HEK293 (cell line): ENCODE measurements around the gene MAPKAP1.

Experiments used
- GLIS2 ChIP-seq: fragments of 450-650 bp; formaldehyde crosslinking; IDR thresholded peaks from 2 replicates; pipeline ENCODE4 v1.5.1; 2016; ENCODE audit warnings: missing biosample characterization, missing genetic modification characterization
- HOXA7 ChIP-seq: sonication (generic); formaldehyde crosslinking; IDR thresholded peaks from 2 replicates; pipeline ENCODE4 v1.8.1; 2022; ENCODE audit warnings: missing genetic modification reagents, borderline replicate concordance
- OVOL3 ChIP-seq: fragments of 450-650 bp; formaldehyde crosslinking; IDR thresholded peaks from 2 replicates; pipeline ENCODE4 v1.5.1; 2016; ENCODE audit warnings: missing biosample characterization, missing genetic modification characterization
- TCF7L2 ChIP-seq: IDR thresholded peaks from 2 replicates; pipeline ENCODE4 v1.6.1; 2011; ENCODE audit warnings: low read depth, mild to moderate bottlenecking, inconsistent platforms, low read length, moderate library complexity, borderline replicate concordance
- ZBTB7A ChIP-seq: fragments of 450-650 bp; formaldehyde crosslinking; IDR thresholded peaks from 2 replicates; pipeline ENCODE4 v1.5.1; 2016; ENCODE audit warnings: low read depth, missing biosample characterization, missing genetic modification characterization
- ZNF146 ChIP-seq: fragments of 450-650 bp; formaldehyde crosslinking; IDR thresholded peaks from 2 replicates; pipeline ENCODE4 v1.5.1; 2016; ENCODE audit warnings: missing biosample characterization, missing genetic modification characterization
- ZNF266 ChIP-seq: fragments of 450-650 bp; formaldehyde crosslinking; IDR thresholded peaks from 2 replicates; pipeline ENCODE4 v1.5.1; 2016; ENCODE audit warnings: missing biosample characterization, missing genetic modification characterization, low read depth
- ZNF292 ChIP-seq: fragments of 450-650 bp; formaldehyde crosslinking; IDR thresholded peaks from 2 replicates; pipeline ENCODE4 v1.5.1; 2016; ENCODE audit warnings: low read depth, missing biosample characterization, missing genetic modification characterization, borderline replicate concordance
- ZNF626 ChIP-seq: fragments of 450-650 bp; sonication (Bioruptor Pico); formaldehyde crosslinking; IDR thresholded peaks from 2 replicates; pipeline ENCODE4 v1.5.1; 2018; ENCODE audit warnings: missing biosample characterization, missing genetic modification characterization, inconsistent platforms

DNA sequence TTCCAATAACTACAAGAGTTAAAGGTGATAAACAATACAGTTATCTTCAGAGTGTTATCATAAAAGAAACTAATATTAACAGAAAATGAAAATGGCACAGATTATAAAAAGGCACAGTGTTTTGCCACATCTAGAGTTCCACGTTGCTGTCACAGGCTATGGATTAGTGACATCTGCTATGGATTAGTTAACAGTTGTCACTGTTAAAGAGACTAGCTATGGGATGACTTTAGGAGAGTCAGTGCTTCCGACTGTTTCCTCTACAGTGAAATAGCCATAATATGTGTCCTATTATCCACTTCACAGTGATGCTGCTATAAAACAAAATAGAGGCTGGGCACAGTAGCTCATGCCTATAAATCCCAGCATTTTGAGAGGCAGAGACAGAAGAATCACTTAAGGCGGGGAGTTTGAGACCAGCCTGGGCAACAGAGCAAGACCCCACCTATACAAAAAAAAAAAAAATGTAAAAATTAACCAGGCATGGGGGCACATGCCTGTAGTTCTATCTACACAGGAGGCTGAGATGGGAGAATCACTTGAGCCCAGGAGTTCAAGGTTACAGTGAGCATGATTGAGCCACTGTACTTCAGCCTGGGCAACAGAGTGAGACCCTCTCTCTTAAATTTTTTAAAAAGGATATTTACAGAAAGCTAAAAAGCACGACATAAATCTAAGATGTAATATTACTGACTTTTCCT, 19.7 kb downstream of the MAPKAP1 start:
- TF ChIP-seq ZNF146 (tag by site-specific recombination), result no peak
- no peak for TF ChIP-seq ZNF266 (tag by site-specific recombination)
- TF ChIP-seq OVOL3 (tag by site-specific recombination), result no peak
- no peak for TF ChIP-seq ZNF626 (tag by site-specific recombination)
- TF ChIP-seq TCF7L2, result no peak
- TF ChIP-seq HOXA7 (CRISPR knock-in tag), result no peak
- TF ChIP-seq GLIS2 (tag by site-specific recombination), result no peak
- no peak for TF ChIP-seq ZNF292 (tag by site-specific recombination)
- TF ChIP-seq ZBTB7A (tag by site-specific recombination), result no peak
